PC-3 (cell line): ENCODE data around the gene SDF2L1. TPM values are rescaled to one million over a fixed set of nuclear protein-coding genes. Genes with fewer than 3 reads are reported as not detected.

Source experiments
- ATAC-seq: fragments of 200-7000 bp; cut with Tn5 transposase; 2 replicates; pipeline ENCODE4 v1.9.1; 2020; ENCODE audit warnings: mild to moderate bottlenecking, moderate library complexity
- BruUV-seq: library from RNA; stranded (reverse); fragments of 400-500 nt; replicated peaks from 2 replicates; lab custom pipeline; 2021; lab: Mats Ljungman, UMichigan
- CTCF ChIA-PET: fragments of 300-600 bp; sonication (Branson Sonifier 250); formaldehyde crosslinking; loops from one replicate; lab custom pipeline; 2022; ENCODE audit warnings: antibody characterized with exemption; lab: Charles Lee
- POLR2A ChIA-PET: fragments of 300-600 bp; sonication (Branson Sonifier 250); formaldehyde crosslinking; loops from one replicate; lab custom pipeline; 2022; ENCODE audit warnings: antibody characterized with exemption; ENCODE audit not compliant: unreplicated experiment; lab: Charles Lee
- DNase-seq: peaks from one replicate; pipeline ENCODE4 v3.0.0-alpha.2; 2015
- H2AFZ ChIP-seq: fragments of 300-600 bp; sonication (generic); 2 replicates; pipeline ENCODE4 v1.6.0; 2016; ENCODE audit warnings: antibody characterized with exemption, low read length
- H3F3A ChIP-seq: fragments of 300-600 bp; sonication (generic); one replicate; pipeline ENCODE4 v1.6.0; 2017; ENCODE audit warnings: antibody characterized with exemption, low read length, control low read depth, mild to moderate bottlenecking; ENCODE audit not compliant: unreplicated experiment
- H3K27ac ChIP-seq: fragments of 300-600 bp; sonication (generic); 2 replicates; pipeline ENCODE4 v1.5.1; 2016; ENCODE audit warnings: mild to moderate bottlenecking, low read length
- H3K27me3 ChIP-seq: fragments of 300-600 bp; sonication (generic); 2 replicates; pipeline ENCODE4 v1.6.1; 2016; ENCODE audit warnings: low read length, mixed read lengths
- H3K36me3 ChIP-seq: fragments of 300-600 bp; sonication (generic); 2 replicates; pipeline ENCODE4 v1.6.1; 2016; ENCODE audit warnings: low read depth, mixed run types, low read length, mixed read lengths
- H3K4me1 ChIP-seq: fragments of 300-600 bp; sonication (generic); 2 replicates; pipeline ENCODE4 v1.5.1; 2016; ENCODE audit warnings: low read length; ENCODE audit not compliant: insufficient read depth
- H3K4me2 ChIP-seq: fragments of 300-600 bp; sonication (generic); 2 replicates; pipeline ENCODE4 v1.6.0; 2016; ENCODE audit warnings: low read length
- H3K4me3 ChIP-seq: fragments of 300-600 bp; sonication (generic); 2 replicates; pipeline ENCODE4 v1.5.1; 2016; ENCODE audit warnings: mild to moderate bottlenecking, low read length, mixed read lengths
- H3K79me2 ChIP-seq: fragments of 300-600 bp; sonication (generic); 2 replicates; pipeline ENCODE4 v1.6.1; 2017; ENCODE audit warnings: low read length, mixed read lengths
- H3K9ac ChIP-seq: fragments of 300-600 bp; sonication (generic); 2 replicates; pipeline ENCODE4 v1.6.0; 2016; ENCODE audit warnings: mild to moderate bottlenecking, low read length
- H3K9me2 ChIP-seq: fragments of 300-600 bp; sonication (generic); replicated peaks from 2 replicates; pipeline ENCODE4 v1.6.1; 2016; ENCODE audit warnings: mixed run types, low read length, mixed read lengths
- H3K9me3 ChIP-seq: fragments of 300-600 bp; sonication (generic); 2 replicates; pipeline ENCODE4 v1.6.1; 2016; ENCODE audit warnings: low read length, mixed read lengths
- H4K20me1 ChIP-seq: fragments of 300-600 bp; sonication (generic); 2 replicates; pipeline ENCODE4 v1.6.1; 2016; ENCODE audit warnings: low read length, mixed read lengths
- EZH2 ChIP-seq: fragments of 300-600 bp; sonication (generic); IDR thresholded peaks from one replicate; pipeline ENCODE4 v1.6.1; 2017; ENCODE audit warnings: antibody characterized with exemption, mild to moderate bottlenecking, low read length; ENCODE audit not compliant: unreplicated experiment
- EZH2phosphoT487 ChIP-seq: fragments of 300-600 bp; sonication (generic); IDR thresholded peaks from 2 replicates; pipeline ENCODE4 v1.6.1; 2018; ENCODE audit warnings: mild to moderate bottlenecking, antibody characterized with exemption, low read length, borderline replicate concordance
- intact Hi-C: fragments of 100-400 bp; cut with micrococcal nuclease; formaldehyde crosslinking; loops from 2 replicates; pipeline ENCODE4 v1.9.0; 2023
- total RNA-seq: library from RNA; depleted of rRNA; stranded (reverse); fragments of >200 nt; gene quantifications from 2 replicates; pipeline ENCODE4 v1.2.3, GENCODE V29; 2014
- TF ChIP-seq, protein P1 (sequence below): fragments of 300-600 bp; sonication (generic); conservative IDR thresholded peaks from 2 replicates; pipeline ENCODE4 v1.5.1; 2017; ENCODE audit warnings: antibody characterized with exemption, low read depth, mild to moderate bottlenecking, low read length

The SDF2L1 gene
- total RNA-seq, 1 experiment from 2014 or later = 180 TPM

DNA sequence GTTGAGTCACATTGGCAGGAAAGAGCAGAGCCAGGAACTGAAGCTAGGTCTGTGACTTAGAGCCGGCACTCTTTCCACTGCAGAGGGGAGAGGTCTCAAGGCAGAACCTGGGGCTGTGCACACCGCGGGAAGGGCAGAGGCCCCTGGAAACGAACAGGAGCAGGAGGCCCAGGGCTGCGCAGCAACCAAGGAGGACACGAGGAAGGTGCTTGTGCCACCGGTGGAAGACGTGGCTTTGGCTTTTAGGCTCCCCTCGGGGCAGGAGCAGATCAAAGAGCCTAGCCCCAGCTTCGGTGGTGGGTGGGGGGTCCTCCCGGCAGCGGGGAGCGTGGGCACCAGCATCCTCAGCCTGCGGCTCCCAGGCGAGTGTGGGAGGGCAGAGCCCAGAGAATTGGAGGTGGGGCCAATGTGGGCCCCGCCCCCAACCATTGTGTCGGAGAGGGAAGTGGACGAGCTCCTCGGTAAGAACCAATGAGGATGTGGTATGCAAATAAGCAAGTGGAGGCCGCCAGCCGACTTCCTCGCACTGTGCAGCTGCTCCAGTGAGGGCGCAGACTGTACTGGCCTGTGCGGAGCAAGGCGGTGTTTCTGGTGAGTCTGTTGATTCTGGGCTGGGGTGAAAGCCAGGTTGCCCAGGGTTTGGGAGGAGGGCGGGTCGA, 9.7 kb upstream of the SDF2L1 start, which contains the start of gene CCDC116:
TSS of gene CCDC116 (plus strand) at position 524 of the 659 bp plus-strand sequence. CDS start 422 bp downstream, outside the sequence.
- Histone ChIP-seq H3K27ac (no peak within 1 kb of the TSS), H3K9ac (no peak within 1 kb of the TSS), H3K4me3 (no peak within 1 kb of the TSS), H3K4me2 (no peak within 1 kb of the TSS), H4K20me1 (no peaks in the 10 kb centered on the region), H3K27me3 (no peaks in the 10 kb centered on the region), H3K36me3 (peaks cover under 1% of the 10 kb centered on the region; the same call in 1 of the 2 replicates), H2AFZ (no peak within 1 kb of the TSS), H3K9me3 (no peaks in the 10 kb centered on the region), H3F3A (no peaks in the 10 kb centered on the region), H3K9me2 (no peaks in the 10 kb centered on the region), H3K79me2 (peaks cover 24% of the 10 kb centered on the region), H3K4me1 (peaks cover 10% of the 10 kb centered on the region)
- no peak for DNase-seq
- no peak for ATAC-seq
- intact Hi-C loops = no loop called here
- ChIA-PET CTCF (no interaction called here), POLR2A (no interaction called here)
- TF ChIP-seq EZH2 = no peak
- TF ChIP-seq, protein P1, sequence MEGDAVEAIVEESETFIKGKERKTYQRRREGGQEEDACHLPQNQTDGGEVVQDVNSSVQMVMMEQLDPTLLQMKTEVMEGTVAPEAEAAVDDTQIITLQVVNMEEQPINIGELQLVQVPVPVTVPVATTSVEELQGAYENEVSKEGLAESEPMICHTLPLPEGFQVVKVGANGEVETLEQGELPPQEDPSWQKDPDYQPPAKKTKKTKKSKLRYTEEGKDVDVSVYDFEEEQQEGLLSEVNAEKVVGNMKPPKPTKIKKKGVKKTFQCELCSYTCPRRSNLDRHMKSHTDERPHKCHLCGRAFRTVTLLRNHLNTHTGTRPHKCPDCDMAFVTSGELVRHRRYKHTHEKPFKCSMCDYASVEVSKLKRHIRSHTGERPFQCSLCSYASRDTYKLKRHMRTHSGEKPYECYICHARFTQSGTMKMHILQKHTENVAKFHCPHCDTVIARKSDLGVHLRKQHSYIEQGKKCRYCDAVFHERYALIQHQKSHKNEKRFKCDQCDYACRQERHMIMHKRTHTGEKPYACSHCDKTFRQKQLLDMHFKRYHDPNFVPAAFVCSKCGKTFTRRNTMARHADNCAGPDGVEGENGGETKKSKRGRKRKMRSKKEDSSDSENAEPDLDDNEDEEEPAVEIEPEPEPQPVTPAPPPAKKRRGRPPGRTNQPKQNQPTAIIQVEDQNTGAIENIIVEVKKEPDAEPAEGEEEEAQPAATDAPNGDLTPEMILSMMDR = no peak
- TF ChIP-seq EZH2phosphoT487 = no peak
- BruUV-seq = no TSS peak

GRCh38 chr22:21632931-21633330, 9.2 kb upstream of the SDF2L1 start:
- H3K9me2 ChIP-seq = no peaks in the 10 kb centered on the region
- no peak overlapping the region for H3K4me3 ChIP-seq
- no peak overlapping the region for H3K27ac ChIP-seq
- ATAC-seq (no peak), DNase-seq (no peak)
- ChIA-PET POLR2A (no interaction called here), CTCF (no interaction called here)
- H2AFZ ChIP-seq = no peak overlapping the region
- peaks cover 19% of the 10 kb centered on the region for H3K79me2 ChIP-seq
- H3K9ac ChIP-seq = no peak overlapping the region
- BruUV-seq = no TSS peak
- H4K20me1 ChIP-seq = no peaks in the 10 kb centered on the region
- no peaks in the 10 kb centered on the region for H3K9me3 ChIP-seq
- H3K4me1 ChIP-seq = peaks cover 6% of the 10 kb centered on the region
- no peak overlapping the region for H3K4me2 ChIP-seq
- intact Hi-C loops = no loop called here
- no peaks in the 10 kb centered on the region for H3K27me3 ChIP-seq
- TF ChIP-seq EZH2 (no peak), EZH2phosphoT487 (no peak)
- TF ChIP-seq, protein P1 = no peak
- no peaks in the 10 kb centered on the region; the same call in 1 of the 2 replicates for H3K36me3 ChIP-seq
- H3F3A ChIP-seq = no peaks in the 10 kb centered on the region

DNA sequence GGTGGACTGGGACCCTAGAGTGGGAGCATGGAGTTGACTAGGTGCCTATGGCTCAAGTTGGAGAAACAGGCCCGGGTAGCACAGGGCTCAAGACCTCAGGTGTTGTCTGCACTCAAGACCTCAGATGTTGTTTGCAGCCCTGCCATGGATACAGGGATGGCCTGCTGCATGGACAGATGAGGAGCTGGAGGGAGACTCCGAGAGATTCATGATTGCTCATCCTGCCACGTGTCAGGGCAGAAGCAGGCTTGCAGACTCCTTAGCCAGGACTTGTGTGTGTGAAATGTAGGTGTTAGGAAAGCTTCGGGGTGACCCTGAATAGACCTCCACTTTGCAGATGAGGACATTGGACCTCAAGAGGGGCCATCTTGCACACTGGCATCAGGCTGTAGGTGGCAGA, 8.6 kb upstream of the SDF2L1 start:
- Histone ChIP-seq H3K79me2 (peaks cover 13% of the 10 kb centered on the region), H3K9me3 (no peaks in the 10 kb centered on the region), H3K9me2 (no peaks in the 10 kb centered on the region), H4K20me1 (no peaks in the 10 kb centered on the region), H3K27ac (no peak overlapping the region), H3K4me2 (no peak overlapping the region), H3F3A (no peaks in the 10 kb centered on the region), H3K9ac (no peak overlapping the region), H2AFZ (no peak overlapping the region), H3K4me1 (peaks cover under 1% of the 10 kb centered on the region), H3K36me3 (no peaks in the 10 kb centered on the region), H3K4me3 (no peak overlapping the region), H3K27me3 (no peaks in the 10 kb centered on the region)
- no TSS peak for BruUV-seq
- intact Hi-C loops = no loop called here
- DNase-seq (no peak), ATAC-seq (no peak)
- ChIA-PET CTCF (no interaction called here), POLR2A (no interaction called here)
- TF ChIP-seq EZH2 = no peak
- TF ChIP-seq, protein P1 = no peak
